HG03520 (cell line): ENCODE data around the gene HPGDS.

Experiments used
- ATAC-seq: cut with Tn5 transposase; IDR thresholded peaks from one replicate; pipeline ENCODE4 v1.9.1; 2021; ENCODE audit warnings: mild to moderate bottlenecking, moderate library complexity; ENCODE audit not compliant: unreplicated experiment

Gene HPGDS

DNA sequence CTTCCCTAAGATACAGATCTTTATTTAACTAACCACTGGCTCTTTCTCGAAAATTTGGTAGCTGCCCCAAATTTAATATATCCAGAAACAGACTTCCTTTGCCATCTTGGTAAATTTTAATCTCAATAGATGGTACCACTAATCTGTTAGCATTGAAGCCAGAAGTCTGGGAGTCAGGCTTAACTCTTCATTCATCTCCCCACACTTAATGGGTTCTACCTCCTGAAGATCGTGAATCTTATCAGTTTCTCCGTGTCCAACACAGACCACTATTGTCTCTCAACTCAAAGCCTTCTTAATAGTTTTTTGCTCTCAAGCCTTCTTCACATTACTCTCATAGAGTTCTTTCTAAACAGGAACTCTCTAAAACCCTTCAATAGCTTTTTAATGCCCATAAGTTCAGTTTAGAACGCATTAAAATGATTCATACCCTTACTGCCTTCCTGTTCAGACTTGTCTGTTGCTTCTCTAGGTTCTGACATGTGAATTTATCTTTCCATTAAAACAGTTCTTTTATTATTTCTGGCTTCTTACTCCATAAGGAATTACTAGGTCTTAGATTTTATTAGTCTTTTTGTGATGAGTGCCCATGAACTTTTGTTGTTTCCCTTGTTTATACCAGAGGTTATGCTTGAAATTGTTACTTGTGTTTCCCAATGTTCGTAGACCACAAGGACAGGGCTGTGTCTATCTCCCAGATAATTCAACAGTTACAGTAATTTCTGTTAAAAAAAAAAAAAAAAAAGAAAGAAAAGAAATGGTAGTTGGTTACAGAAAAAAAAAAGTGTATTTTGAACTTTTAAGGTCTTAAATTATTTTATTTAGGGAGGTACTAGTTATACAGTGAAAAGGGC lies 80.2 kb downstream of the HPGDS start:
- no peak for ATAC-seq

GRCh38 chr4:94256828-94257227 lies 85.8 kb downstream of the HPGDS start:
- ATAC-seq, result no peak

DNA sequence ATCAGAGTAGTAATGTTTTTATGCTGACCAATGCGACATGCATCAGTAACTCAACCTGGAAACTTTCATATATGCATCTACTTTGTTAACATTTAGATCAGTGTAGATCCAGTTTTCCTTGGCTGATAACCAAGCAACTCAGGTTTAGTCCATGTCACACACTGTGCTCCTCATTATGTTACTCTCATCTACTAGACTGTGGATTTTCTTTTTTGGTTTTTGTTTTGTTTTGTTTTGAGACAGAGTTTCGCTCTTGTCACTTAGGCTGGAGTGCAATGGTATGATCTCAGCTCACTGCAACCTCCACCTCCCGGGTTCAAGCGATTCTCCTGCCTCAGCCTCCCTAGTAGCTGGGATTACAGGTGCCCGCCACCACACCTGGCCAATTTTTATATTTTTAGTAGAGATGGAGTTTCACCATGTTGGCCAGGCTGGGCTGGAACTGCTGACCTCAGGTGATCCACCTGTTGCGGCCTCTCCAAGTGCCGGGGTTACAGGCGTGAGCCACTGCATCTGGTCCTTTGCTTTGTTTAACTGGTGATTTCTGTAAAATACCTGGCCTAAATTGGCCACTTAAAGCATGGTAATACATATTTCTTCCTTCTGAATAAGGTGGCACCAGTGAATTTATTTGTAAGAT lies 86.4 kb downstream of the HPGDS start:
- ATAC-seq, result no peak

DNA sequence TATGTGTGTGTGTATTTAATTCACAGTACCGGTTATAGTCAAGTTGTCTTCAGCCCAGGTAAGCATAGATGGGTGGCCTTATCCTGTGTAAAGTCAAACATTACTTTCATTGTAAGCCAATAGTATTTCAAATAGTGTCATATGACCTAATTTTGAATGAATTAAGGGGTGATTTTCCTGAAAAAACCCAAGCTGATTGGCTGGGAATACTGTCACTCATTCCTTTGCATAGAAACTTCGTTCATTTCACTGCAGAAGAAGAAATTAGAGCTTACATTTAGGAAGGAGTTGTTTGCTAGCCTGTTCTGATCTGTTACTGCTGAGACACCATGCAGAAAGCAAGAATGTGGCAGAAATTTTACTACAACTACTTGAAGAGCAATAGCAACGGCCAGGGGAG lies 89.6 kb downstream of the HPGDS start:
- no peak for ATAC-seq

DNA sequence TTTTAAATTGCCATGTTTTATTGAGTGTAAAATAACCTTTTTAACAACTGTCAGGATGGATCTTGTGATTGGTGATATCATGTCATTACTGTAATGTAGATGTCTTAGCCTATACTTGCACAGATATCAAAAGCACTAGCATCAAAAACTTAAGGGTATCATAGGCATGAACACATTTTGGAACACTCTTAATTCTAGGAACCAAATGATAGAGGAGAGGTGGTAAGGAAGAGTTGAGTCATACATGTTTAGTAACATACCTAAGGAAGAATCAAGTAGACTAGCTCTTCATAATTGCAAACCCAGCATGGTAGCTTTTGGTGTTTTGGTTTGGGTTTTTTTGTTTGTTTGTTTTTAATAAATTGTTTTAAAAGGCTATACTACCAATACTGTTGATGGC lies 91.5 kb downstream of the HPGDS start:
- ATAC-seq, result no peak
